ENCODE results near the gene GNG8. TPM values are rescaled to one million over a fixed set of nuclear protein-coding genes. Genes with fewer than 3 reads are reported as not detected.

Gene GNG8
- total and polyA plus RNA-seq, 3 donors from 2014 or later = not detected

DNA sequence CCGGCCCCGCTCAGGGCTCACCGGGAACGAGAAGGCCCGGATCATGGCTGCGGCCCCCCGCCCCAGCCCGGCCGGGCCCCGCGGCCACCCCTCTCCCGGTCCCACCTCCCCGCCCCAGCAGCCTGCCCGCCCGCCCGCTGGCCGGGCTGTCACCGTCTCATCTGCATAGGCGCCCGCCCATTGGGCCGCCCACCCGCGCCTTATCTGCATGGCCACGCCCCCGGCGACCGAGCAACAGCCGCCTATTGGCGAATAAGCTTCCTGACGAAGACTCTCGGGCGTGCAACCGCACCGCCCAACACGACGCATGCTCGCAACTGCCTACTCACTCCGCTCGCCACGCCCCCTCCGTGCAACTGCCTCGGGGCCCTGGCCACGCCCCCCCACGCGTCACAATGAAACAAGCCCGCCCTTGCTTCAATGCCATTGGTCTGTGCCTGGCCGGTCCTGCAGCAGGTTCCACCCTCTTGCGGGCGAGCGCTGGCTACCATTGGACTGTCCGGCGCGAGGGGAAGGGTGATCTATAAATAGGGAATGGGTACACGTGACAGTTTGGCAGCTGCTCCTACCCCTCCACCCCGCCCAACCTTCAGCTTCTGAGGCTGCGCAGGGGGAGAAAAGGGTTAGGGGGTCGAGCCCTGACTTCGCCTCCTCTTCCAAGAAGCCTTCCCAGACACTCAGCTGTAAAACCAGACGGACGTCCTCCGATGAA is 25.2 kb upstream of the GNG8 start, which contains the start of gene DACT3:
Gene DACT3, minus strand, starts transcription at position 163 of the 712 bp plus-strand sequence. Its CDS starts 118 bp downstream, at position 45.
- Histone ChIP-seq H3K27ac (peak within 1 kb of the TSS; percentile 63 to 85), H3K9me3 (no peaks in the 10 kb centered on the region), H3K27me3 (no peaks in the 10 kb centered on the region), H3K4me3 (peak within 1 kb of the TSS; percentile 62 to 78), H3K36me3 (ENCODE audit: low read depth, missing control alignments) (no peaks in the 10 kb centered on the region), H3K4me1 (peaks cover 22% of the 10 kb centered on the region)
- intact Hi-C loops (cut with DNase I; ENCODE audit: low total_unique reads) = no loop called here
- no peak for TF ChIP-seq POLR2A (IDR thresholded peaks at IDR 0.05)
- TF ChIP-seq, protein P1, sequence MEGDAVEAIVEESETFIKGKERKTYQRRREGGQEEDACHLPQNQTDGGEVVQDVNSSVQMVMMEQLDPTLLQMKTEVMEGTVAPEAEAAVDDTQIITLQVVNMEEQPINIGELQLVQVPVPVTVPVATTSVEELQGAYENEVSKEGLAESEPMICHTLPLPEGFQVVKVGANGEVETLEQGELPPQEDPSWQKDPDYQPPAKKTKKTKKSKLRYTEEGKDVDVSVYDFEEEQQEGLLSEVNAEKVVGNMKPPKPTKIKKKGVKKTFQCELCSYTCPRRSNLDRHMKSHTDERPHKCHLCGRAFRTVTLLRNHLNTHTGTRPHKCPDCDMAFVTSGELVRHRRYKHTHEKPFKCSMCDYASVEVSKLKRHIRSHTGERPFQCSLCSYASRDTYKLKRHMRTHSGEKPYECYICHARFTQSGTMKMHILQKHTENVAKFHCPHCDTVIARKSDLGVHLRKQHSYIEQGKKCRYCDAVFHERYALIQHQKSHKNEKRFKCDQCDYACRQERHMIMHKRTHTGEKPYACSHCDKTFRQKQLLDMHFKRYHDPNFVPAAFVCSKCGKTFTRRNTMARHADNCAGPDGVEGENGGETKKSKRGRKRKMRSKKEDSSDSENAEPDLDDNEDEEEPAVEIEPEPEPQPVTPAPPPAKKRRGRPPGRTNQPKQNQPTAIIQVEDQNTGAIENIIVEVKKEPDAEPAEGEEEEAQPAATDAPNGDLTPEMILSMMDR (IDR thresholded peaks at IDR 0.05) = peak in 1 of 3 experiments; percentile 32
- WGBS, 2 donors = 0% methylated on average over 1 to 30 of the region's 61 CpGs
- DNase-seq = peak; percentile 100

DNA sequence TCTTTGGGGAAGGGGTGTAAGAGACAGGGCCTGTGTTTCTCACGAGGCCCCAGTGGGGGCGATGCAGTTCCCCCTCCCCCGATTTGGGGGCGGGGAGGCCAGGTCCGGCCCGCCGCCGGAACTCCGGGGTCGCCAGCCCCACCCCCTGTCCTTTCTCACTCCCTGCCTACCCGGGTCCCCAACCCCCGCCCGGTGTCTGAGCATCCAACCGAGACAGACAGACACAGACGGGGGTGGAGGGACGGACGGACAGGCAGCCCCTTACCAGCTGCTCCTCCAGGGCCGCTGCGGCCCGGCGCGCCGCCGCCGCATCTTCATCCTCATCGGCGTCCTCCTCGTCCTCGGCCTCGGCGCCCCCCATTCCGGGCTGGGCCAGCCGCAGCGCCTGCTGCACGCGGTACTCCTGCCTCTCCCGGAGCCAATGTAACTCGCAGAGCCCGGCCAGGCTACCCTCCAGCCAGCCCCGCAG is 24.6 kb upstream of the GNG8 start:
- no peak for DNase-seq
- Histone ChIP-seq H3K36me3 (ENCODE audit: low read depth, missing control alignments) (no peaks in the 10 kb centered on the region), H3K27ac (peak overlapping the region; percentile 59 to 63), H3K4me3 (peak overlapping the region; percentile 62 to 78), H3K9me3 (no peaks in the 10 kb centered on the region), H3K27me3 (no peaks in the 10 kb centered on the region), H3K4me1 (peaks cover 22% of the 10 kb centered on the region)
- TF ChIP-seq, protein P1 (IDR thresholded peaks at IDR 0.05) = no peak
- TF ChIP-seq POLR2A (IDR thresholded peaks at IDR 0.05) = no peak
- intact Hi-C loops (cut with DNase I; ENCODE audit: low total_unique reads) = no loop called here
- WGBS, 2 donors = 1% methylated on average over 37 of the region's 40 CpGs; no CpG with 5 or more reads in 1 of the 2 donors

DNA sequence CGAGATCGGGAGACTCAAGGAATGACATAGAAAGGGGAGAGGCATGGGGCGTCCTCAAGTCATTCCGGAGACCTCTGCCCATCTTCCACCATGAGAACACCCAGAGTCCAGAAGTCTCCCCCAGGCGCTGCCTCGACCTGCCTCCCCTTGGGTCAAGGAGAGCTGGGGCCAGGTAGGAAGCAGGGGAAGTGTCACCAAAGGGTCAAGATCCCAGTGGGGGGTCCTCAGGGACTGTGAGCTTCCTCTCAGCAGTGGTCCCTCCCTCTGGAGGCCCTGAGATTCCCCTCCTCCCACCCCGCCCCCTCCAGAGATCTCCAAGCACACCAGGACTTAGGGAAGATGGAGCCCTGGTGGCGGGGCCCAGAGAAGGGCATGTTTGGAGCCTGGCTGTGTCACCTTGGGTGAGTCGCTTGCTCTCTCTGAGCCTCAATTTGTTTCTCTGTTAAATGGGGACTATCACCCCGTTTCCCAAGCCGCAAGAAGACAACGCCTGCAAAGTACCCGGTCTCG is 24.1 kb upstream of the GNG8 start:
- peak overlapping the region; percentile 59 to 63 for H3K27ac ChIP-seq
- no peaks in the 10 kb centered on the region for H3K9me3 ChIP-seq
- 0 to 5% methylated on average over 9 to 14 of the region's 14 CpGs for WGBS, 2 donors
- DNase-seq = no peak
- TF ChIP-seq, protein P1 (IDR thresholded peaks at IDR 0.05) = no peak
- no peak for TF ChIP-seq POLR2A (IDR thresholded peaks at IDR 0.05)
- H3K36me3 ChIP-seq (ENCODE audit: low read depth, missing control alignments) = no peaks in the 10 kb centered on the region
- H3K4me3 ChIP-seq = peak overlapping the region; percentile 62 to 78
- no peaks in the 10 kb centered on the region for H3K27me3 ChIP-seq
- intact Hi-C loops (cut with DNase I; ENCODE audit: low total_unique reads) = no loop called here
- H3K4me1 ChIP-seq = peaks cover 22% of the 10 kb centered on the region

- peaks cover 22% of the 10 kb centered on the region for H3K4me1 ChIP-seq
- TF ChIP-seq, protein P1 (IDR thresholded peaks at IDR 0.05) = no peak
- no peak for TF ChIP-seq POLR2A (IDR thresholded peaks at IDR 0.05)
- no peaks in the 10 kb centered on the region for H3K36me3 ChIP-seq (ENCODE audit: low read depth, missing control alignments)
- DNase-seq = peak; percentile 46
- peak overlapping the region; percentile 62 to 78 for H3K4me3 ChIP-seq
- intact Hi-C loops (cut with DNase I; ENCODE audit: low total_unique reads) = no loop called here
- no peaks in the 10 kb centered on the region for H3K9me3 ChIP-seq
- peak overlapping the region; percentile 59 to 63 for H3K27ac ChIP-seq
- WGBS, 2 donors = 2% methylated on average over 16 to 28 of the region's 28 CpGs
- H3K27me3 ChIP-seq = no peaks in the 10 kb centered on the region
These were observed 23.4 kb upstream of the GNG8 start for GRCh38 chr19:46659151-46660007.

Measured in testis (tissue), 3 donors.